HG02571 (cell line): Measurements from ENCODE around the gene HCN3.

Source experiments
- ATAC-seq: cut with Tn5 transposase; IDR thresholded peaks from one replicate; pipeline ENCODE4 v1.9.1; 2021; ENCODE audit warnings: mild to moderate bottlenecking, moderate library complexity; ENCODE audit not compliant: unreplicated experiment

The HCN3 gene

DNA sequence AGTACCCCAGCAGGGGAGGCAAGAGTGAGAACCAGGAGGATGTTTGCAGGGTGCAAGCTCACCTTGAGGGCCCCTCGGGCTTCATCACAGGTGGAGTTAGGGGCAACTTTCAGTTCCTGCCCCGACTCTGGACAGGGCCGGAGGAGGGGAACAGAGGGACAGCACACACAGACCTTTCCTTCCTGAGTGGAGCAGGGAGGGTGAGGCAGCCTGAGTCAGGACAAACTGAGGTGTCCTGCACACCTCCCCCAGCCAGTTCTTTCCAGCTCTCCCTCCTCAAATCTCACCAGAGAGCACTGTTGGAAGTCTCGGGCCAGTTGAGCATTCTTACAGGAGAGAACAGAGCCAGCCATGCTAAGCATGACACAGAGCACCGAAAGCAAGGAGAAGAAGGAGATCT, 23.5 kb upstream of the HCN3 start:
- ATAC-seq = no peak

DNA sequence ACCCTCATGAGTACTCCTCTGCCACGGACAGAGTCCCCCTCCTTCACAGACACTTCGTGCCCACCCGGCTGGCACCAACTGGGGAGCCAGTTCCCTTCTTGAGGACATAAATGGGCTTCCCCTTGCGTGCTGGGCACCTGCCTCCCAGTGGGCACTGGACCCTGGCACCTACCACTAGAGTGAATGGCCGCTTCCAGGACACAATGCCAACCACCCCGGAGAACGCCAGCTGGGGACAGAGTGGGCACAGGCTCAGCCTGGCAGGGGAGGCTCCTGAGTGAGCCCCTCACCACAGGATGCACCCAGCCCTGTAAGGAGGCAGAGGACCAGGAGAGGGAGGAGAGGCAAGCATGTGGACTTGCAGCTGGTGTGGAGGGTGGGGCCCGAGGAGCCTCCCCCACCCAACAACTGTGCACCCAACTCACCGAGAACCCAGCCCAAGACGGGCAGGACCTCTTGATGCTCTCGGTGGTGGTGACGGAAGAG, 23.0 kb upstream of the HCN3 start:
- ATAC-seq = no peak

DNA sequence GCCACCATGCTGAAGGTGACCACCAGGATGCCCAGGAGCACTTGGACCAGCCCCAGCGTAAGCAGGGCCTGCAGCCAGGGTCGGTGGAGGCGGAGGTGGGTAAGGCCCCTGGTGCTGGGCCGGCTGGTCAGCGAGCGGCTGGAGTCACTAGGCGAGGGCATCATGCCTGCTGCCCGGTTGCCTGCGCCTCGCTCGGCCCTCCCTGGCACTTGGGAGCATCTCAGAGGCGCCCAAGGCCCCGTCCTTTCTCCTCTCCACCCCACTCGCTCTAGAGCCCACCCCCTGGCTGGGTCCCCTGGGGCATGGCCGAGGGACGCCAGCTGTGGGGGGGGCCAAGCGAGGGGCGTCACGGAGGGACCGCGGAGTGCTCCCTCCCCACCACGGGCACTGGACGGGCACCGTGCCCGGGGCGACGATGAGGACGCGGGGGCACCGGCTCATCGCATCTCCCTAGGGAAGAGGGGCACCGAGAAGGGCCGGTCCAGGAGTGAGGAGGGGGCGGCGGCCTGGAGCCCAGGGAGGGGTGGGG, 22.5 kb upstream of the HCN3 start:
- no peak for ATAC-seq

DNA sequence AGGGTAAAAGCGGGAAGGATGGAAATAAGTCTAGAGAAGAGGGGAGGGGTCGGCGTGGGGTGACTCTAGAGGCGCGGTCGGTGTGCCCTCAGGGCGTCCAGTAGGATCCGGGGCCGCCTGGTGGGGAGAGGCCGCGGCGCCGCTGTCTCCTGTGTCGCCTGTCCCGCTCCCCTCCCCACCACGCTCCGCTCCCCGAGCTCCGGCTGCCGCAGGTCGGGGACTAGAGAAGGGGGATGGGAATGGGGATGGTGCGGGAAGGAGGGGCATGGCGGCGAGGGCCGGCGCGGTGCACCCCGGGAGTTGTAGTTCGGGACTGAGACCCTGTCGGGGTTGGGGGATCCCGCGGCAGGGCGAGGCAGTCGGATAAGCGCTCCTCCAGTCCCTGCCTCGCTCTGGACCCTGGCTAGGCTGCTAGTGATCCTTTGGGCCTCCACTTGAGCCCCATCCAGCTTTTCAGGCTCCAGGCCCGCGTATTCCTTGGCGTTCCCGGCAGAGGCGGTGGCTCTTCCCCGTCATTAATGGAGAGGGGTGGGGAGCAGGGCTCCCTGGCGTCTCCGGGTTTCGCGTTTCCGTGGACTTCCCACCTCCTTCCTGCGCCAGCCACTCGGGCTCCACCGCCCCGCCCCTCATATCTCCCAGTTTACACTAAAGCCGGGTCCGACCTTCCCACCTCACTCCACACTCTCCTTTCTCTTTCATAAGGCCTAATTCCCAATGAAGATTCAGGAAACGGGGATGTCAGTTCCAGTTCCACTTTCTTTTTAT, 21.8 kb upstream of the HCN3 start, which contains the start of gene ENTREP3:
ENTREP3 (minus strand) TSS at position 241 of the 765 bp plus-strand sequence. CDS start 606 bp downstream, outside the sequence.
- ATAC-seq = no peak

DNA sequence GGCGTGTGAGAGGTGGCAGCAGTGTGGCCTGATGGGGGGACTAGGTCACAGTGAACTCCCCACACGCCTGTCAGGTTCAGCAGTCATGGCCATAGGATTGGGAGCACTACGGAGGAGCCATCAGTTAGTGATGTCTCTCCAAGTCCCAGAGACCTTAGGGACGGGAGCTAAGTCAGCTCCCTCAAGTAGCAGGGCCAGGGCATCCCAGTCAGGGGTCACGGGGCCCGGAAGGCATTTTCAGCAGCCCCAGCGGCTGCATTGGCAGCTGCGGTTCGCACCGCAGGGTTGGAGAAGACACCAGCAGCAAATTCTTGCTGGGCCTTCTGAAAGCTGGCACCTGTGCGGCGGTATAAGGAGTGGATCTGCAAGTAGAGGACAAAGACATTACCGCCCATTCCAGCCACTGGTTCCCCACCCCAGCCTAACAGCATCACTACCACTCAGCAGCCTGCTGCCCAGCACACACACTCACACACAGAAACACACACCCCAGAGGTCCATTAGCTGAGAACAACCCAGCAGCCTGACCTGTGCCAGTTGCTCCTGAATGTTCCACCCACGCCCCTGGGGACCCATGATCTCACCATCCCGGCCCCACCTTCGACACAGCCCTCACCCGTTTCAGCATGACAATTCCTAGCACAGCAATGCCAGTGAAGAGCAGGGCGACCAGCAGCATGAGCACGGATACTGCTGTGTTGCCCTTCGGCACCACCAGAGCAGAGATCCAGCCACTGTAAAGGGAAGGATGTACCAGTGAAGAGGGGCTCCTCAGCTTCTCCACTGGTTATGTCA, 21.0 kb upstream of the HCN3 start:
- ATAC-seq = no peak

DNA sequence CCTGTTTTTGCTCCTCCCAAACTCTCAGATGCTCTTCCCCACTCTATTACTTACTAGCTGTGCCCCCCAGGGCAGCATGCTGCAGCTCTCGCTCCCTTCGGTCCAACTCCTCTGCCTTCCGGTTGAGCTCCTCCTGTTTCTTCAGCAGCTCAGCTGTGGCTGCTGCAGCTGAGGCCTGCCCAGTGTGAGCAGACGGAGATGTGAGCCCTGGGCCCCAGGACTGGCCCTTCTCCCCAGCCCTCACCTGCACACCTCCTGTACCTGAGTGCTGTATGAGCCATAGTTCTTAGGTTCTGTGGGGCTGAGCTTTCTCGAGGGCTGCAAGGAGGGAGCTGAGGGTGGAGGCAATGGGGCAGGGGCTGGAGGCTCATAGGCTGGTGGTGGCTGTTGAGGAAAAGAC, 17.0 kb upstream of the HCN3 start:
- ATAC-seq = no peak

DNA sequence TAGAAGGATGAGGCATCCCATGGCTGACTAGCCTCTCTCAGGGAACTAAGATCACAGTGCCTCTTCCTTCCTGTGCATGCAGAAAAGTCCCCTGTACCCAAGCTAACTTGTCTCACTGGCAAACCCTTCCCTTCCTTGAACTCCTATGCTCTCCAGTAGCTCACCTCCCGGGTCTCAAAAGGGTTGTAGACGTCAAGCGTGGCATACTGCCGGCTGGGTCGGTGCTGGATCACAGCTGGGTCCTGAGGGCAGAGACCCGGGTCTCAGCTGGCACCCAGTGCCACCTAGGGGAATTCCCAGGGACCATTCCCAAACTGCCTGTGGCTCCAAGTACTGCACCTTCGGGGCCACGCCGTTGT, 15.8 kb upstream of the HCN3 start:
- no peak for ATAC-seq

DNA sequence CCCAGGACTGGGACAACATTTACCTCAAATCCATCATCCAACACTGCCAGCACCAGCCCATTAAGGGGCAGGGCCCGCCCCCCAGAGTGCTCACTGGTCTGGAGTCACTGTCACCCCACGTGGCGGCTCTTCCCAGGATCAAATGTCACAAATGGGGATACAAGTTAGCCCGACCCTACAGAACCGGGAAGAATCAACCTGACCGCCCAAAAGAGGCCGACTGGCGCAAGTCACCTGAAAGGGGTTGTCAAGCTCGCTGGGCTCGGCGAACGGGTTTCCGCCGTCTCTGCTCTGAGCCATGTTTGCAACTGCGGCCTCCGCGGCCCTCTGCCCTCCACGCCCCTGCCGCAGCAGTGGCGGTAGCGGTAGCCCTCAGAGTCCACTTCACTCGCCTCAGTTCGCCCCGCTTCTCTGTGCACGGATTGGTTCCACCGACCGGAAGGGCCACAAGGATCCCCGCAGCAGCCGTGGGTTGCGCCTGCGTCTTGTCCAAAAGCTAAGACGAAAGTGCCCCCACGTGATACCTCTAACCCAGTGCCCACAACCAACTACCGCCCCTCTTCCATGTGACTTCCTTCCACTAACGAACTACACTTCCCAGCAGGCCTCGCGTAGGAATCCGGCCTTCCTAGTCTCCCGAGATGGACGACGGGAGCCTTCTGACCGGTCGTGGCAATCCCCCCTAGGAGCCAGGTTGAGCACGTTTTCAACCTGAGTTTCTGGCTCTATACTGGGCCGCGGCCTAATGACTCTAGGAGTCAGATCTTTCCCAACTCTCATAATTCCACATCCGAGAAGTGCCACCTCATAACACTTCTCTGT, 15.2 kb upstream of the HCN3 start, which contains the start of gene SCAMP3:
SCAMP3 (minus strand) TSS at position 509 of the 822 bp plus-strand sequence; CDS start at position 300, 209 bp downstream.
- ATAC-seq = peak; percentile 89

DNA sequence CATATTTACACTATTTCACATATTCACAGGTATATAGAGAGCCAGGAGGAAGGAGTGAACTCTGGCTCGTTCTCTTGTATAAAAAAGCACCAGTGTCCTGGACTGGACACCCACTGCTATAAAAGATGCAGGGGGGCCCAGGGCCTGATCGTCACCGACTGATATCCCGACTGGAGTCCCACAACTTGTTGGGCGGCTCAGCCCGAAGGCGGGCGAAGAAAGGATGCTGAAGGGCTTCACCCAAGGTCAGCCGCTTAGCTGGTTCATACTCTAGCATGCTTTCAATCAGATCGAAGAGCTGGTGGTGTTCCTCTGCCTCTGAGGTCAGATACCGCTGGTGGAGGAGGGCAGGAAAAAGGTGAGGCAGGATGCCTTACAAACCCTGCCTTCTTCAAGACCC, 14.2 kb upstream of the HCN3 start:
- ATAC-seq = no peak

DNA sequence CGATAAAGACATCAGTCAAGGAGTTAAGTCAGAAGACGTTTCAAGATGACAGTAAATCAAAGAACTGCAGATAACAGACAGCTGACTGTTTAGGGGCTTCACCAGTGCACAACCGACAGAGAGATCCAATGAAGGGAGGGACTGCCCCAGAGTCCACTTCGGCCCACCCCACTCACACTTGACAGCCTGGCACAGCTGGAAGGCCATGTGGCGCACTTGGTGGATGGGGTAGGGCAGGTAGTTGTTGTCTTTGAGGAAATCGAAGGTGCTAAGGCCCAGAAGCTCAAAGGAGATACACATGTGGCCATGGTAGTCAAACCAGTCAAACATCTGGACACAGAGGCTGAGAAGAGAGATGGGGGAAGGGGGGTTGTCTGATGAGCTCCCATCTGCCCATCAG, 10.7 kb upstream of the HCN3 start:
- no peak for ATAC-seq

DNA sequence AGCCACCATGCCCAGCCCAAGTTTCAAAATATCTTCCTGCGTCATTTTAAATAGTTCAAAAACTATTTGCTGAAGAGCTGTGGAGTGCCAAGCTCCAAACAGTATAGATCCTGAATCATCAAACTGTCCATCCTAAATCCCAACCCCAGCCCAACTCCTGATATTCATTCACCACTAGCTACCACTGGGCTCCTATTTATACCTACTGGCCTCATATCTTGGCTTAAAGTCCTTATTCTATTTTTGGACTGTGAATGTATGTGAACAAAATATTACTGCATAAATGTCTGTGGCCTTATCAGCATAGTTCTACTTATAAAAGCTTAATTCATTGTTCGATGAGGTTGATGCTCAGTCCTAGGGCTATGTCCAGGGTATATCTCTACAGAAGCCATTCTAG, 9.9 kb upstream of the HCN3 start:
- no peak for ATAC-seq

DNA sequence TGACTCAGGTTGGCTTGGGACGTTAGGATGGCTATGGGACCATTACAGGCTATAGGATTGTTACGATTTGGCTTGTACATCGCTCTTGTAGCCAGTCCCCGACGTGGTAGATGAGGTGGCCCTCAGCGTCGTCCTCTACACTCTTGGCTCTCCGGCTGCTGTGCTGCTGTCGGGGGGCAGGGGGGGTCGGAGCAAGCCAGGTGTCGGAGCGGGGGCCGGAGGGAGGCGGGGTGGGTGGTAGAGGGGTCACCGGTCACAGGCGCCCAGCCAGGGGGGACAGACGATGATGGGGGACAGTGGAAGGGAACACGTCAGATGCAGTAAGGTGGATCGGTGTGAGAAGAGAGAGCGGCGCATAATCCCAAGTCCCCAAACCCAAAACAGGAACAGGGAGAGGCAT, 8.6 kb upstream of the HCN3 start:
- ATAC-seq = no peak

DNA sequence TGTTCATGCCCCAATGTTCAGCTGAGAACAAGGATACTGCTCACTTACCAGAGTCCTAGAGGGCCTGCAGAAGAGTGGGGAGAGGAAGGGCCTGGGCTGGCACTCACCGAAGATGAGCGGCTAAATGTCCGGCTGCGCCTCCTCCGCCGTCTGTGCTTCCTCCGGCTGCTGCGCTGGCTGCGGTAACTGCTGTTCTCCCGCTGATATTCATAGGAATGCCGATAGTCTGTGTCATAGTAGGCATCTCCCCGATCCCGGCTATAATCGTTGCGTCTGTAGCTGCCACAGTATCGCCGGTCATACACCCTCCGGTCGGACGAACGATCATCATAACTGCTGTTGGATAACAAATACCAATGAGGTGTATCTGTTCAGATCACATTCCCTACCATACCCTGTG, 7.9 kb upstream of the HCN3 start:
- no peak for ATAC-seq

DNA sequence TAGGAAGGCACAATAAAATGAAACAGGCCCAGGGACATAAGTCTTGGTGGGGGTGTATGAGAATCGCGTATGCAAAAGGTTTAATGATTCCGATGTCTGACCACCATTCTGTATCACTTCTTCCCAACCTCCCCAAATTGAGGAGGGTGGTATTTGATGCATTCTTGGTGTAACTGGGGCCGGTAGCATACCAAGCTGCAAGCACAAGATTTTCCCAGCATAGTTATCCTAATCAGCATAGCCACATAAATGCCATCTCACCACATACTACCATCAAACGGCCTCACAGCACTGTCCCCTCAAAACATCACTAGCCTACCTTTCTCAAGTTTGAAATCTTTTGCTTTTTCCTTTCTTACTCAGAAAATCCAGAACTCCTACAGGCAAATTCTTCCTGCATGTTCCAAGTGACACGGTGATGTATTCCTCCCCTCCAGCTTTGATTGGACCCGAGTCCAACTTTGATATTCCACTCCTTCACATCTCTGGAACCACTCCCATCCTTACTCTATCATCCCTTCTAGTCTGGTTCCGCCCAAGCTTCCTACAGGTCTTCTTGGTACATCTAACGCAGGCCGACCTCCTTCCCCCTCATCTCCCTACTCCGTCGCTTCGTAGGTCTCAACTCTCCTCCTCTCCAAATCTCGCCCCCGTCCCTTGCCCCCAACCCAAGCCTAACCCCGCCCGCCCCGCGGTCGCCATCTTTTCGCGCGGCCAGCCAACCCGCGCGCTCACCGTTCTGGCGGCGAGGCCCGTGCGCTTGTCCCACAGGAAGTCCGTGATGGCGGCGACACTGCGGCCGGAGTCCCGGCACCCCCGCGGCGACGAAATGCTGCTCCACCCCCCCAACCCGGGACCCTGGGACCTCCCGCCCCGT, 4.6 kb upstream of the HCN3 start:
- ATAC-seq = peak; percentile 34

DNA sequence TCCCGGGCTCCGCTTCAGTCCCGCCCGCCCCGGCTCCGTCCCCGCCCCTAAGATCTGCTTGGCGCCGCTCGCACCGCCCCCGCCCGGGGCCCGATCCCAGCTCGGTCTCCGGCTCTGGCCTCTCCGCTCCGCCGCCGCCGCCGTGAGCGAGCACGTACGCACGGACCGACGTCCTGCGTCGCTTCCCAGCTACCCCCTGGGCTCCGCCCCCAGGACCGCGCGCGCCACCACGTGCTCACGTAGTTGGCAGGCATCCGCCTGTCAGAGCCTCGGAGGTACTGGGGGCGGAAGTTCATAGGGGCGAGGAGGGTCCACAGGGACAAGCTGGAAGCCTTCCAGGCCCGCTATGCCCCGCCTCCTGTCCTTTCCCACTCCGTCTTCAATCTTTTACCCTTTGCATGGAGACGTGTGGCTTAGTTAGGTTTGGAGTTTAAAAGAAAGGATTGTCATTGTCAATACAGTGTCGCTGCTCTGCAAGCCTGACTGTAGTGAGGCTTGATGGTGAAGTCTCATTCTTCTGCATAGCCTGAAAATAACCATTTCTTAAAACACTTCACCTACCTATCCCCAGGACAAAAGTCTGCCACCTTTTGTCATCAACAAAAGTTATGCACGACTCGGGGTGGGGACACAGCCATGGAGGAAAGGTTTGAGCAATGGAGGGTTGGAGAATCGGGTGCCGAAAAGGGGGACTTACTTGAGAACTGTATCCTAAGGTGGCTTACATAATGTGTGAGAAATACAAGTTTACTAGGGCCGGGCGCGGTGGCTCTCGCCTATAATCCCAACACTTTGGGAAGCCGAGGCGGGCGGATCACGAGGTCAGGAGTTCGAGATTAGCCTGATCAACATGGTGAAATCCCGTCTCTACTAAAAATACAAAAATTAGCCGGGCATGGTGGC, 3.7 kb upstream of the HCN3 start, which contains the start of gene CLK2:
CLK2 (minus strand) TSS at position 162 of the 903 bp plus-strand sequence. CDS start 2,527 bp downstream, outside the sequence.
- ATAC-seq = peak; percentile 74

DNA sequence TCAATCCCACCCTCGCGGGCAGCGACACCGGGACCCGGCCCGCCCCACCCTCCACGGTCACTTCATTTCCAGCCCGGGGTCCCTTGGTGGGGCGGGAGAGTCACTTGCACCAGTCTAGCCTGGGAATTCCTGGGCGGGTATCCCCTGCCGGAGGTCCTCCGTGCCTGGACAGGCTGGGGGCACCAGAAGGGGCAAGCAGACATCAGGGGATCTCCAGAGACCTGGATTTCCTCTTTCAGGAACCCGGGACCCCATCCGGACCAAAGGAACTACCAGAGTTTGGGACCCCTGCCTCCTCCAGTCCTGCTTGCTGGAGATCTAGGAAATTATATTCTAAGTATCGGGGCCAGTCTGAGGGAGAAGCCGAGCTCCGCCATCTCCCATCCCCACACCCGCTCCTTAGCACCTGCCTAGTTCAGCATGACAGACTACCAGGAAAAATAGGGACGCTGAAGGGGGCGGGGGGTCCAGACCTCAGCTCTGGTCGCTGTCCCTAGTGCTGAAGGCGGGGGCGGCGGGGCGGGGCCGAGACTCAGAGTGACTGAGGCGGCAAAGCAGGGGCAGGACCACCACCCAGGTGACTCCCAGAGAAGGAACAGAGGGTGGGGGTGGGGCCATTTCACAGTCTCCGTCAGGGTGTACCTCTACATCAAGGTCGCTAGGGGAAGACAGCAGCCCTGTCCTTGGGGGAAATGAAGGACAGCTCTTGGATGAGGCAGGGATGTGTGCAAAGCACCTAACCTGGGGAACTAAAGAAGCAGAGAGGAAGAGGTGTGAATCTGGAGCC, 832 bp downstream of the HCN3 start:
- ATAC-seq = no peak

DNA sequence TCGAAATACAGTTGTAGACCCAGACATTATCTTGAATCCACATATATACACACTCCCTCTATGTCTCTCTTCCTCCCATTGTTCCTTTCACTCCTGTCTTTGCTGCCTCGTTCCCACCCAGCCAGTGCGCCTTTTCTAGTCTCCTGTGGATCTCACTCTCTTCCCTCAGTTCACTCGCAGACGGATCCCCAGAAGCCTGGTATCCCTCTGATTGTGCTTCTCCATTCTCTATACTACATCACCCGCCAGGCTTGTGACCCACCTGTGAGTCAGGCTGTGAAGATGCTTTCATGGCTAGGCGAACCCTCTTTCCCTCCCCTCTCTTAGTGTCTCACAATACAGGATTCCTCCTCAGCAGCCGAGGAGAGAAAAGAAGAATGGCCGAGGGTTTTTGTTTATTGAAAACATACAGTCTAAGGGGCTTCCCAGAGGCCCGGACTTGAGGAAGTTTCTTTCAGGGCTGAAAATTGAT, 1.5 kb downstream of the HCN3 start:
- ATAC-seq = no peak

DNA sequence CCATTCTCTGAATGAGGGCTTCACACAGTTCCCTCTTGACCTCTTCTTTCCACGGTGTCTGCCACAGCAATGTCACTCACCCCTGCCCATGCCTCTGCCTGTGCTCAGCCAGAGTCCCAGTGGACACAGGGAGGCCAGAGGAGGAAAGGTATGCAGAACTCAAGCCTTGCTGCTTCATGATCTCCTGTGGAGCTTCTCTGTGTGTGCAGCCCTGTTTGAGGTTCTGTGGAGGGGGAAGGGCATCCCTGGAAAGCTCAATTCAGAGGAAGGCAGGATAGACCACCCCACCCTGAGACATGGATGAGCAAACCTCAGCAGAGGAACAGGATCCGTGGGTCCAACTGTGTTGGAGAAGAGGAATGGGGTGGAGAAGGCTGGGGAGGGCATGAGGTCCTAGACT, 2.0 kb downstream of the HCN3 start:
- ATAC-seq = no peak
